Inflammatory macrophage (primary cell): ENCODE results near the gene RAI1.
"Not testable (repeated sequence)": the region's sequence is repeated elsewhere in the genome, so short reads cannot be mapped to it uniquely, and the experiment has no call there.

Experiments
- DNase-seq, 2 donors: peaks; one replicate each; pipeline ENCODE4 v3.0.0-alpha.2; 2020 to 2022

Gene RAI1

DNA sequence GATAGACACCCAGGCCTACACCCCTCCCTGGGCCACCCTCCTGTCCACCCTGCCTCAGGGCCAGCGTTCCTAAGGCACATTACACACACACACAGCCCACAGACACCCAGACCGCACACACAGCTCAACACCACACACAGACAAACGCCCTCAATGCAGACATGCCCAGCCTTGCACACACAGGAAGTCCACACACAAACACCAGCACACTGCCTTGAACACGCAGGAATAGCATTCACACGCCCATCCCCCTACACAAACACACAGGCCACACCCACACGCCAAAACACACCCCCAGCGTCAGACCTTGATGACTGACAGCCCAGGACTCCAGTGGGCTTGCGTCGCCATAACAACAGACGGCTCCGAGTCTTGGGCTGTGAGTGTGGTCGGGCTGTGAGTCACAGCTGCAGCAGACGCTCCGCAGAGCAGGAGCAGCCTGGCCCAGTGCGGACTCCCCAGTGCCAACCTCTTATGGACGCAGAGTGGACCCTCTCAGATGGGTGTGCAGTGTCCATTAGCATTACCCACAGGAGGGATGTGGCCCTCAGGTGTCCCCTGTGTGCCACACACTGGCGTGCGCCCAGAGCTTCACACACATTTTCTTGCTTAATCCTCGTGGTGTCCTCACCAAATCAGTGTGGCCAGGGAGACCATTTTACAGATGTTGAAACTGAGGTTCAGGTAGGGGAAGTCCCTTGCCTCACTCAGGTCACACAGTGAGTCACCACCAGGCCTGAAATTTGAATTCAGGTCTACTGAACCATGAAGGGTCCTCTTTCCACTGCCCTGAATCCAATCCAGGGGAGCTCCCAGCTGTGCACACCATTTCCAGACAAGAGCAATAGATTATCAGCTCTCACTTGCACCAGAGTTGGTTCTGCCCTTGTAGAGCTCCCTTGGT, 17.8 kb upstream of the RAI1 start:
- peak; percentile 46 to 65 for DNase-seq

DNA sequence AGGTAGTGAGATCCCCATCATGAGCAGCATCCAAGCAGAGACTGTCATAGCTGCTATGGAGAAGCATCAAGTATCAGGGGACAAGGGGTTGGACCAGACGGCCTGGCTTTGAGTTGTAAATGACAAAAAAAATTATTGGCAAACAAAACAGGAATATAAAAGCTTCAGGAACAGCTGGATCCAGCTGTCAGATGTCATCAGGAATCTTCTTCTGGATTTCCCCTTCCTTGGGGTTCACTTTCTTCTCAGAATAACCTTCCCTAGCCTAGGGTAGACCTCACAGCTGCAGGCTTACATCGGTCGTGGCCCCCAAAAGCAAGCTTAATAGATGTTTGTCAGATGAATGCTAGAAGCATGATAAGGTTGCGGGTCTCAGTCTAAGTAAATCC, 17.2 kb upstream of the RAI1 start:
- no peak for DNase-seq

DNA sequence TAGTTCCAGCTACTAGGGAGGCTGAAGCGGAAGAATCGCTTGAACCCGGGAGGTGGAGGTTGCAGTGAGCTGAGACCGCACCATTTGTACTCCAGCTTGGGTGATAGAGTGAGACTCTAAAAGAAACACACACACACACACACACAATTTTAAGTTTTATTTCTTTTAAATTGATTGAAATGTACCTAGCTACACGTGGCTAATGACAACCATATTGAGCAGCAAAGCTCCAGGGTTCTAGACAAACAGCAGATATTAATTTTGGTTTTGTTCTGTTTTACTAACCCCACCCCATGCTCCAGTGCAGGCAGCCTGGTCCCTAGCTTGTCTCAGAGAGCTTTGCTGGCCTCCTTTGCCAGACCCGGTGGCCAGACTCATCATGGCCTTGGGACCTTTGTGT, 16.0 kb upstream of the RAI1 start:
- no peak for DNase-seq

DNA sequence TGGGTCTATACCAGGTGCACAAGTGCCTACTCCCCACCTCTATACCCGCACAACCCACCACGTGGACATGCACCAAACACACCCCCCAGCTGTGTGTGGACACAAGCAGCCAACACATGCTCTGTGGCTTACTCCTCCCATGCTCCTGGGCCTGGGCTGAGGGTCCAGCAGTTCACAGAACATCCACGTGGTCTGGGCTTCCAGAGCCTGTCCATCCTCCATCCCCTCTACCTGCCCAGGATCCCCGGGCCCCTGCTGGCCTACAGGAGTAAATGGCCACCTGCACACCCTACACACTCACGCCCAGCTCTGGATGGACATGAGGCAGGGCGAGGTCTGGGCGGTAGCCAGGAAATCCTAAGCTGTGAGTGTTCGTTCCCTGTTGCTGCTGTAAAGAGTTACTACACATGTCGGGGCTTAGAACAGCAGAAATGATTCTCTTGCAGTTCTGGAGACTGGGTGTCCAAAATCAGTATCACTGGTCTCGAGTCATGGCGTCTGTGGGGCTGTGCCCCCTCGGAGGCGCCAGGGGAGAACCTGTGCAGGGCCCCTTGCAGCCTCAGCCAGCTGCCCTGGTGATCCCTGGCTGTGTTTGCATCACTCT, 15.0 kb upstream of the RAI1 start:
- DNase-seq: no peak

DNA sequence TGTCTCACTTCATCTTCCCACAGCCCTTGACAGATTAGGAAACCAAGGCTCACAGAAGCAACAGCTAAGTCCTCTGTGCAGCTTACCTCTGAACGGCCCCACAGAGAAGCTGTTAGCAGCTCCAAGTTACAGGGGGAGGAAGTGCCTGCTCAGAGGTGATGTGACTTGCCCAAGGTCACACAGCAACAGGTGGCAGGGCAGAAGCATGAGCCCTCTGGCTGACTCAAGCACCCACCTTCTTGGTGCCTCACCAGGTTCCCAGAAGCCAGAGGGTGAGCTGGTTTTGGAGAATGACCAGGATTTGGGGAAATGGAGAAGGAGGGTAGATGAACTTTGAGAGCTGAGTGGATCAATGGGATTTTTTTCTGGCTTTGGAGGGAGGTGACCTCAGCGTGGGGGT, 14.0 kb upstream of the RAI1 start:
- DNase-seq: no peak

DNA sequence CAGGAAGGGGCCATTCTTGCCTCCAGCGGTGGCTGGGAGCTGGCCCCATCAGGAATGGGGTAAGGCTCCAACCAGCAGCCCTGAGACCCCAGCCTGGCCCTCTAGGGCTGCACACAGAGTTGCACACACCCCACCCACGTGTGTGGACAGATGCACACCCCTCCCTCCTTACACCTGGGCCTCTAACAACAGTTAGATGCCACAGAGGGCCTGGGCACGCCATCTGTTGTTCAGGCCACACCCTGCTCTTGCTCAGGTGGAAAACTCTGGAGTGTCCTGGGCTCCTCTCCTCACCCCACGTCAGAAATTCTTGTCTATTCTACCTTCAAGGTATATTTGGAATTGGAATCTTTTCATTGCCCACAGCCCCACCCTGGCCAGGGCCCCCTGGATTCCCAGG, 13.3 kb upstream of the RAI1 start:
- no peak for DNase-seq

DNA sequence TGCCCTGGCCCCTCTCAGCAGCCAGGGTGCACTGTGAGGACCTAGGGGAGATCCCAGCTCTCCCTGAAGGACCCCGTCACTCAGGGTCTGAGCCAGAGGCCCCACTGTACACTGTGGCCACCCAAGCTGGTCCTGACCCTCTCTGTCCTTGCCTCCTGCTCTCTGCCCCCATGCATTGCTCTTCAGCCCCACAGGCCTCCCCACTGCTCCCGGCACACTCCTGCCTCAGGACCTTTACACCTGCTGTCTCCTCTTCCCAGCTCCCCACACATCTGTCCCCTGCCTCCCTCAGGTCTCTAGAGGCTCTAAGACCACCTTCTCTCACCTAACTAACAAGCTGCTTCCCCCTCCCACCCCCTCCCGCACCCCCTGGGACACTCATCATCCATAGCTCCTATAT, 12.9 kb upstream of the RAI1 start:
- no peak for DNase-seq

DNA sequence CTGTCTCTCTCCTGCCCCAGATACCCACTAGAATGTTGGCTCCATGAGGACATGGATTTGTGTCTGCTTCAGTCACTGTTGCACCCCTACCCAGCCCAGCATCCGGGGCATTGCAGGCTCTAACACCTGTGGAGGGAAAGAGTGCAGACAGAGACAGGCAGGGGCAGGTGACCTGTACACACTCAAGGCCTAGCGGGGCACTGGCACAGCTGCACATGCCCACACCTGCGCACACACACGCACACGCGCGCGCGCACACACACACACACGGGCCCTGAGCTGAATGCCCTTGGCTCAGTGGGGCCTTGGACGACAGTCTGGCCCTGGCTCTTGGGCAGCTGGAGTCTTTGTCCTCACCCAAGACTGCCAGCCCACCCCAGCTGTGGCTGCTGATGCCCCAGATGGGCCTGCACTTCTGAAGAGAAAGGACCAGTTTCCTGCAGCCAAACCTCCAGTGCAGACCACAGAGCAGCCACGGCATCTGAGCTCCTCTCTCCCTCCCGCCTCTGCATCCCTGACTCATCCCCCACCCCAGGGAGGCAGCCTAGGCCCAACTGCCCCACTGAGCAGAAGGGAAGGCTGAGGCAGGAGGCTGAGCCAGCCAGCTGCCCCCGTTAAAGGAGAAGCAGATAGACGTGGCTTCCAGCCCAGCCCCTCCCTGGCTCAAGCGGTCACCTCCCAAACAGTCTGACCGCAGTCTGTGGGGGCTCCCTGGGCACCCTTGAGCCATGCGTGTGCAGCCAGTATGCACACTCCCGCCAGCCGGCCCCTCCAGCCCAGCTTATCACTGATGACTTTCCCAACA, 12.3 kb upstream of the RAI1 start:
- no peak for DNase-seq

DNA sequence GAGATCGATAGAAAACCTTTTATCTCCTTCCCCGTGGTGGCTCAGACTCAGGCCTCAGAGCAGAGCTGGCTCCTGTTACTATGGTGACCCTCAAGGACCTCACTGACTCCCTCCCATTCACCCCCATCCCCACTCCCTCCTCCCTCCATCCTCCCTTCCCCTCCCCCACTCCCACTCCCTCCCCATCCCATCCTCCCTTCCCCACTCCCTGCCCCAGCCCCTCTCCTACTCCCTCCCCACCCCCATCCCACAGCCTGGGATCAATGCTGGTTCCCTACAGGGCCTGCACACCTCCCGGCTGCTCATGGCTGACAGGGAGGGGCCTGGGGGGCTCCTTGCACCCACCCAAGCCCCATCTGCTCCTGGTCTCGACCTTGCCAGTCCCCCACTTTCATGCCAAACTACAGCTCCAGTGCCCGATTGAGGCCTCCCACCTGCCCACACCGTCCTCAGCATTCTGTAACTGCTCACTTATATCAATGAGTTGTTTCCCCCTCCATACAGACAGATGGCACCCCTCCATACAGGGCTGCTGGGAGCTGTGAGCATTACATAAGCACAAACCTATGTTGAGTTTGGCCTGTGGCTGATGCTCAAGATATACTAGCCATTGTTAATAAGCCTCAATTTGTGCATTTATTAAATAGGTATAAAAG, 11.6 kb upstream of the RAI1 start:
- DNase-seq: no peak

DNA sequence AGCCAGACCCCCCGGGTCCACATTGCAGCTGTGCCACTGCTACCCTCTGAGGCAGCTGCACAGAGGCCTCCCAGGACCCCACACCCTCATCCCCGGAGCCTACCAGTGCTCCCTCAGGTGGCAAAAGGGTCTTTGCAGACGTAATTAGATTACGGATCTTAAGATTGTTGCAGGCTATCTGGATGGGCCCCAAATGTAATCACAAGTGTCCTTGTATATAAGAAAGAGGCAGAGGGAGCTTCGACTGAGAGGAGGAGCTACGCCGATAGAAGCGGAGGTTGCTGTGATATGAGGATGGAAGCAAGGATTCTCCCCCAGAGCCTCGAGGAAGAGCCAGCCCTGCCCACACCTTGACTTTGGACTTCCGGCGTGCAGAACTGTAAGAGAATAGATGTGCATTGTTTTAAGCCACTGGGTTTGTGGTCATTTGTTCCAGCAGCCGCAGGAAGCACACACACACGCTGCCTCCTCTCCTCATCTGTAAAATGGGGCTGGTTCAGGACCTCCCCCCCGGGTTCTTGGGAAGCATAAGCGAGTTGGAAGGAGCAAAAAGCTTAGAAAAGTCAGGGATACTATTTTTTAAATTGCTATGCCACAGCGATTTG, 10.5 kb upstream of the RAI1 start:
- DNase-seq: no peak

DNA sequence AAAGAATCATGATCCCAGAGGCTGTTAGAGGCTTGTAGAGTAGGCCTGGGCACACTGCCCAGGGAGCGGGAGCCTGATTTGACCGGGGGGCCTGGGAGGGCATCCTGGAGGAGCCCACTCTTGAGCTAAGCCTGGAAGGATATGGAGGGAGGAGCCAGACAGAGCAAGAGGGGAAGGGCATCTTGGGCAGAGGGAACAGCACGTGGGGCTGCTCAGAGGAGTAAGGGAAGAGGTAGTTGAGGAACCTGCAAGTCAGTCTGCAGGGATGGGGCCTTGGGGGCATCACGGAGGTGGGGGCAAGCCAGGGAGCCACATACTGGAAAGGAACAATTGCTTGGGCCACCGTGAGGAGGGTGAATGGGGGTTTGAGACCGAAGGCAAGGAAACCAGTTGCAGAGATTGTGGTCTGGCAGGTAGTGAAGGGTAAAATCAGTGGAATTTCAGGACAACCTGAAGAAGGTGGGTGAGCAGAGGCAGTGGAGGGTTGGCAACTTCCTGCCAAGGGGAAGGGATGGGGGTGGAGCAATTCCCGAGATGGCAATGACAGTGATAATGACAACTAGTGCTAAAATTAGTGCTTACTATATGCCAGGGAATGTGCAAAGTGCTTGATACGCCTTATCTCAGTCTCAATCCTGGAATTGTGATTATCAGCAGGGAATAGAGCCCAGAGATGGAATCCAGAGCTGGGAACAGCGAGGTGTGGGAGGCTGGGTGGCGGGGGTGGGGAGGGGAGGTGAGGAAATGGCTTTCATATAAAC, 9.7 kb upstream of the RAI1 start:
- DNase-seq: no peak

DNA sequence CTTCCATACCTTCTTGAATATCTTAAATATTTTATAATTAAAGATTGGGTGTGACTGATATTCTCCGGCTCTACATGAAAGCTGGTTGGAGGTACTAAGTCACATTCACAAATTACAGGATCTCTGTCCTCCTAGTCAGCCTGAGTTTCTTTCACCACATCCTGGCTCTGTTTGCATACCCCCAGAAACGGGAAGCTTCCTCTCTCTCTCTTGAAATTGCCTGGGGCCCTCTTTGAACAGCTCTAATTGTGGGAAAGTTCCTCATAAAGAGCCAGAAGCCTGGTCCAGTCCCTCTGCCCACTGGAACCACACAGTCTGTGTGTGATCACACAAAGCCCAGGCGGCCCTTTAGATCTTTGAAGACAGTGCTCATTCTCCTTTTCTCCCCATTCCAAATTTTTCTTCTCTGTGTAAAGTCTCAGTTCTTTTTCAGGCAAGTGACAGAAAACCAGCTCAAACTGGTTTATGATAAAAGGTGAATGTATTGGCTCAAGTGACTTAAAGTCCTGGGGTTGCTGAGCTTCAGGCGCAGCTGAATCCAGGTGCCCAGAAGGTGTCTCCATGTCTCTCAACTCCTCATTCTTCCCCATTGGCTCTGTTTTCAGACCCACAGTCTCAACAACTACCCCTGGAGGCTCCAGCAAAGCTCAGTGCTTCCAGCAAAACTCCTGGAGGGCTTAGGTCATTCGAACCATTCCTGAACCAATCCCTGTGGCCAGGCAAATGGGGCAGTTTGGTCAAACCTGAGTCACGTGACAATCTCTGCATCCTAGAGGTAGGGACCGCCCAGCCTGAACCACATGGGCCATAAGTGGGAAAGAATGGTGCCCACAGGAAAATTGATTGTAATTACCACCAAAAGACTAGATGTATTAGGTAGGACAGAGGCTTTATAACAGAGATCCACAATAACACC, 8.5 kb upstream of the RAI1 start:
- peak; percentile 90 to 91 for DNase-seq

DNA sequence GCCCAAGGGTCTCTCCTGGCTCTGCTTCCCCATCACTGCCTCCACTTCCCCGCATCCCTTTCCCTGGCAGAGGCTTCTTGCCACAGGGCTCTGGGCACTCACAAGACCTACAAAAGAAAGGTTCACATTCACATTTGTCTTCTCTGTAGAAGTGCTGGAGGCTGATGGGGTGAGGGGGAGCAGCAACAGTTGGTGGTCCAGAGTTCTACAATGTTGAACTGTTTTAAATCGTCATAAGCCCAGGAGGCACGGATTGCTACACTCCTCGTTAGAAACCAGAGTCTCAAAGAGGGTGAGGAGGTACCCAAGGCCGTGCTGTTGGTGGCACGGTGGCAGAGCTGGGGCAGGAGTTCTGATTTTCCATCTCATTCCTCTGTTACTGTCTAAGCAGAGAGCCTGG, 5.8 kb upstream of the RAI1 start:
- DNase-seq: no peak

DNA sequence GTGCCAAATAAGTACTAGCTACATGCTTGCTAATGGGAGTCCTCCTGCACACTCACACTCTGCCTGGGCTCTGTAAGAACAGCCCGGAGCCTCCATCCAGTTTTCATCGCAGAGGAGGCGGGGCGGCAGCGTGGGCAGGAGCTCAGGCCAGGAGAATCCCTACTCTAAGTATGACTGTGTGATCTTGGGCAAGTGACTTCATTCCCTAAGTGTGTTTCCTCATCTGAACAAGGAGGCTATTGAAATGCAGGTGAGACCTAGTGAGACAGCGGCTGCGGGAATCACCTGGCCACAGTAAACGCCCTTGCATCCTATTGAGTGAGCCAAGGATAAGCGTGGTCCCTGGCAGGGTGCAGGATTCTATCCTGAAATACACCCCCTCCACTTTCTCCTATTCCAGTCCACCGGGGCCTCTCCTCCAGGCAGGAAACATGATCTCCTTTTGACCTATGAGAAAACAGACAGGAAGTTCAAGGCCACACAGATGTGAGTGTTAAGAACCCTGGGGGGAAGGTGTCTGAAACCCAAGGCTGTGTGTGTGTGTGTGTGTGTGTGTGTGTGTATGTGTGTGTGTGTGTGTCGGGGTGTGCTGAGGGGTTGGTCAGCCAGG, 5.2 kb upstream of the RAI1 start:
- peak in 1 of 2 donors; percentile 25 for DNase-seq

DNA sequence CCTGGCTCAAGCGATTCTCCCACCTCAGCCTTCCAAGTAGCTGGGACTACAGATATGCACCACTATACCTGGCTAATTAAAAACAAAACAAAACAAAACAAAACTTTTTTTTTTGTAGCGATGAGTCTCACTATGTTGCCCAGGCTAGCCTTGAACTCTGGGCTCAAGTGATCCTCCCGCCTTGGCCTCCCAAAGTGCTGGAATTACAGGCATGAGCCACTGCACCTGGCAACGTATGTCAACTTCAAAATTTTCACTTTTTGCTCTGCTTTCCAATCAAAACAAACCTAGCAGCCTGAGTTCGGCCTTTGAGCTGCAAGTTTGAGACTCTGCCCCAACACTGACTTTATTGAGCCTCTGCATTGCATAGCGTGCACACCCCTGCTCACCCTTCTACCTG, 4.5 kb upstream of the RAI1 start:
- DNase-seq: no peak

DNA sequence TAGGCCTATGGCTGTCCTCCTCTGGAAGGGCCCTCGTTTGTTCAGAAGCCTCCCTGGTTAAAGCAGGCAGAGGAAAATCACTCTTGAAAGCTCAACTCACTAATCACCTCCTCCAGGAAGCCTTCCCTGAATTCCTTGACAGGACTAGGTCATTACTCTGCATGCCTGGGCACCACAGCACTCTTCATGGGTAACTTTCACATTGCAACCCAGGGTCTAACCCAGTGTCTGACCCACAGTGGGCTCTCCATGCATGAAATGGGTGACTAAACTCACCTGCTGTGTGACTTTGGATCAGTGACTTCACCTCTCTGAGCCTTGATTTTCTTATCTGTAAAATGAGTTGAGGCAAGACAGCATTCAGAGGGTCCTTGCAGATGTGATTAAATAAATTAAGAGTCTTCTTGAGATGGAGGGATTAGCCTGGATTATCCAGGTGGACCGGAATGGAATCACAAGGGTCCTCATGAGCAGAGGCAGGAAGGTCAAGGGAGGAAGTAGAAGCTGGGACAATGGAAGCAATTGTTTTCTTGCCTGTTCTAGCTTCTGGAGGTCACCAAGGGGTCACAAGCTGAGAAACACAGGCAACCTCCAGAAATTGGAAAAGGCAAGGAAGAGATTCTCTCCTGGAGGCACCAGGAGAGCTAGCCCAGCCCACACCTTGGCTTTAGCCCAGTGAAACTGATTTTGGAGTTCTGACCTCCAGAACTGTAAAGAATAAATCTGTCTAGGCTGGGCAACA, 3.8 kb upstream of the RAI1 start:
- no peak for DNase-seq

DNA sequence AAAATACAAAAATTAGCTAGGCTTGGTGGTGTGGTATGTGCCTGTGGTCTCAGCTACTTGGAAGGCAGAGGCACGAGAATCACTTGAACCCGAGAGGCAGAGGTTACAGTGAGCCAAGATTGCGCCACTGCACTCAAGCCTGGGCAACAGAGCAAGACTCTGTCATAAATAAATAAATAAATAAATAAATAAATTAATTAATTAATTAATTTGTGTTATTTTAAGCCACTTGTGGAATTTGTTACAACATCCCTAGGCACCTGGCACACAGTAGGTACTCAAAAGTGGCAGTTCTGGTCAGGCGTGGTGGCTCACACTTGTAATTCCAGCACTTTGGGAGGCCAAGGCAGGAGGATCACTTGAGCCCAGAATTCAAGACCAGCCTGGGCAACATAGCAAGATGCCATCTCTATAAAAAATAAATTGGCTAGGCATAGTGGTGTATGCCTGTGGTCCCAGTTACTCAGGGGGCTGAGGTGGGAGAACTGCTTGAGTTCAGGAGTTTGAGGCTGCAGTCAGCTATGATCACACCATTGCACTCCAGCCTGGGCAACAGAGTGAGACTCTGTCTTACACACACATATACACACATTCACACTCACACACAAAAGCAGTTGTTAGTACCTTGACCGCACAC, 3.1 kb upstream of the RAI1 start:
- DNase-seq: not testable (repeated sequence)

DNA sequence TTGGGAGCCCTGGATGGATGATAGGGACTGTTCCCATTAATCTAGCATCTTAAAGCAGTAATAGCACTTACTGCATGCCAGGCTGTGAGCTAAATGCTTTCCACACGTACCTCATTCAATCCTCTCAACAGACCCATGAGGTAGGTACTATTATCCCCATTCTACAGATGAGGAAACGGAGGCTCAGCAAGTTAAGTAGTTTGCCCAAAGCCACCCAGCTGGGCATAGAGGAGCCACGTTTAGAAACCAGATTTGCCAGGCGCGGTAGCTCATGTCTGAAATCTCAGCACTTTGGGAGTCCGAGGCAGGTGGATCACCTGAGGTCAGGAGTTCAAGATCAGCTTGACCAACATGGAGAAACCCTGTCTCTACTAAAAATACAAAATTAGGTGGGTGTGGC, 2.0 kb upstream of the RAI1 start:
- no peak for DNase-seq

DNA sequence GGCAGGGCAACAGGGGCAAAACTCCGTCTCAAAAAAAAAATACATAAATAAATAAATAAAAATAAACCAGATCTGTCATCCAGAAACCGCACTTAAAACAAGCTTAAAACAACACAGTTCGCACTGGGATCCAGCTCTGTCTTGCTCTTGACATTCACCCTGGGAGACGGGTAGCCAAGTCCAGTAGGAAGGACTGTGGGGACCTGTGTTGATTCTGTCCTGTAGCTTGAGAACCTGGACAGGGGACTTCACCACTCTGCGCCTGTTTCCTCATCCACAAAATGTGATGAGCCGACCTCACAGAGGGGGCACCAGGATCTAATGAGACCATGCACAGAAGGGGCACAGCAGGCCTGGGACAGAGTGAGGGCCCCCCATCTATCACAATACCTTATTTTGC, 1.5 kb upstream of the RAI1 start:
- DNase-seq: no peak
